CD4-positive, alpha-beta T cell treated with Interleukin-21 for 1 hour (primary cell): ENCODE results near the gene IL22RA2.

ENCODE experiments used
- DNase-seq: peaks from one replicate; pipeline ENCODE4 v3.0.0-alpha.2; 2020

IL22RA2 gene

DNA sequence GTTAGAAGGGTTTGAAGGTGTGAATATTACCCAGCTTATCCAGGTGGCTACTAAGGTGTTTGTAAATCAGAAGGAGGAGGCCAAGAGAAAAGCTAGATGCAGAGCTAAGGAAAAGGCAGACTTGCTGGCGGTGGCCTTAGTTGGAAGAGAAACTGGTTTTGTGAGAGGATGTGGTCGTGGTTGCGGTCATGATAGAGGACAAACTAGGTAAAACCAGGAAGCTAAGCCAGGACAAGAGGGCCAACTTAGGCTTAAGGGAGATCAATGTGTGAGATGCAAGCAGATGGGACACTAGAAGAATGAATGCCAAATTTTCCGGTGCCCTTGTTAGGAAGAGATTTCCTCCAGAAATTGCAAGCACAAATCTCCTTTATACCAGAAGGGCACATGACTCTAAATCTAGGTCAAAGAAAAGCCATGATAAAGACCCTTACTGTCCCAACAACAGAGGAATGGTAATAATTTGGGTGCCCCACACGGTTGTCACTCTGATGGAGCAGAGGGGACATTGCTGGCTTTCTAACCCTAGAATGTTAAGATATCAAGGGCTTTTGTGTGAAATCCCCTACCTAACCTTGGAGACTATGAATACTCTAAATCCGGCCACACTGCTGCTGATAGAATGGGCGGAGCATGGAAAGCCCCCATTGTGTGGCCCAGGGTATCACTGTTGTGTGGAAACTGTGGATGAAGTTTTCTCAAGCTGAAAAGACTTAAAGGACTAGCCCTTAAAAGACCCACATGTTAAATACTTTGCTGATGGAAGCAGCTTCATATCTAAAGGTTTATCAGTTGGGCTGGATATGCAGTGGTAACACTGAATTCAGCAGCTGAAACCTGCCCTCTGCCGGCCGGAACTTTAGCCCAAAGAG lies 7.8 kb downstream of the IL22RA2 start:
- DNase-seq = peak; percentile 43

DNA sequence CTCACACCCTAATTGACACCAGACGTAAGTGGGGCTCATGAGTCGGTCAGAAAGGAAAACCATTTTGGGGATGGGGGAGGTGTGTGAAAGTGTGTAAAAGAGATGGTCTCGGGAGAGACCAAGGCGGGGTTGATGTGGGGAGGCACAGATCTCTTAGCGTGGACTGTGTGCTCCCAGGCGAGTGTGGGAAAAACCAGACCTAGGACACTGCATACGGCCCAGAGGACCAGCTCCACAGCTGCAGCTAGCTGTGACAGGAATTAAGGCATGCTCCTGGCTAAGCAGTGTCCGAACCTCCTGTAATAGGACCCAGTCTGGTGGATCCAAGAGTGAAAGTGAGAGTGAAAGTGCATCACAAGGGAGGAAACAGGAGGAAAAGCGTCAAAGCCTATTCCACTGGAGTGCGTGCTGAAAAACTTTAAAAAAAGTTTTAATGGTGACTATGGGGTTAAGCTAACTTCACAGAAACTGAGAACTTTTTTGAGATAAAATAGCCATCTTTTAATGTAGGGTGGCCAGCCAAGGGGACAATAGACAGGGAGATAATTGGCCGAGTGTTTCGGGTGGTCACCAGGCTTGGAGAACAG lies 9.6 kb downstream of the IL22RA2 start:
- no peak for DNase-seq

DNA sequence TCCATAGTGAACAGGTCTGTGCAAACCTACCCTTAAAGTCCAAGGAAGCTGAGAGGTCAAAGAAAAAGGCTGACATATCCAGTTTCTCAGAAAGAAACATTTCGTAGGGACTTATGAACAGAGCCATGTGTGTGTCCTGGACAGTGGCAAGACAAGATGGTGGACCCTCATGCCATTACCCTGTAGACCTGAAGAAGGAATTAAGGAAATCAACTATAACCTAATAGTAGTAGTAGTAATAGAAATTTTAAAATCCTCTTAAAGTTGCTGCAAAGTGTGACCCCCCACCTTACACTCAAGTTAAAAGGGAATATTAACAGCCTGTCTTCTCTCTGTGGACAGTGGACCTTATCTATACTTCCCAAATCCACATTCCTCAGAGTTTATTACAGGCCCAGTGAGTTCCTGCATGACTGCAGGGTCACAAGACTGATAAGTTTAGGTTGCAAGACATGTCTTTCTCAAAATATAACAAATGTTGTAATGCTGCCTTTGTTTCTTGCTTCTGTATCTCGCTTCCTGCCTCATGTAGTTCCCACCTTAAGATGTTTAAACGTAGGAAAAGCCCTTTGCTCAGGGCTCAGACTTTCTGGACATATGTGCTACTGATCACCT lies 10.6 kb downstream of the IL22RA2 start:
- no peak for DNase-seq

DNA sequence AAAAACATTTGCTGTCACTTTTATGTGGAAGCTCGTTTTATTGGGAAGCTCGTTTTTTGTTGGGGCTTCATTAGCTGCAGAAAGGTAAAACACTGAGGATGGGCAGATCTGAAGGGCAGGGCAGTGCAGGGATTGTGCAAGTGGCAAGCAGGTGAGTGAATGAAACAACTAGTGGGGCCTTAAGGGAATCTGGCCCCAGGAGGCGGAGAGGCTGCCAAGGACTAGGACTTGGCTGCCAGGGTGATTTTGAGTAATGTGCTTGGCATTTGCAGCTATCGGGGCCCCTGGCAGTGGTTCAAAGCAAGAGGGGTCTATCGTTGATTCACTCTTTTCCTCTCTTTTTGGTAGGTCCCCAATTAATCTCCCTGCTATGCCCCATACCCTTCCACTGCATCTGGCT lies 11.5 kb downstream of the IL22RA2 start:
- DNase-seq = no peak

DNA sequence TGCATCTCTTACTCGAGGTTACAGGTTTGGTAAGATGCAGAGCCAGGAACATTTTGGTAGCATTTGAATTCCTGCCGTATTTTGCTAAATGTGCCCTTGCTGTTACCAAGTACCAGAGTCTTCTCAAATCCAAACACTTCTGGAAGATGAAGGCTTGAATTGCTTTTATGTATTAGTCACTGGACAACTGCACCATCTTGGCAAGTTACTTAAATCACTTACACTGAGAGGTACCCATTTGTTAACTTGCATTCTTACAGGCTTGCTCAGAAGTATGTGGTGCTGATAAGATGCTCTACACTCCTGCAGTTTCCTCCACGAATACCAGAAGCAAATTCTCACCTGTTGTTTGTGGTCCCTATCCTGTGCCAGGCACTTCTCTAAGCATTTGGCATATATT lies 12.7 kb downstream of the IL22RA2 start:
- no peak for DNase-seq

DNA sequence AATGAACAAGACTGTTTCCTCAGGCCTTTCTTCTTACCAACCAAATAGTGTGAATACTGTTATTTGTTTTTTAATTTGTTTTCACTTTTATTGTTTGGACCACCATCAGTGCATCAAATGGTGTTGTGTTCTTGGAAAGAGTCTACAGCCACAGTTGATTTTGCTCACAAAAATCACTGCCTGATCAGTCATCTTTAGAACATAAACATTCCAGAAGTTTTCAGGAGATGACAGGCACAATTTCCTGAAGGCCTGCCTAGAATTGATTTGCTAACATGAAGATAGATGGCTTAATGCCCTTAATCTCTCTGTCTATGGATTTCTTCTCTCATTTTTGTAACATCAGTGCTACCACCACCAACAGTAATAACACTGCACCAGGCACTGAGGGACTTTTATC lies 13.5 kb downstream of the IL22RA2 start:
- no peak for DNase-seq

DNA sequence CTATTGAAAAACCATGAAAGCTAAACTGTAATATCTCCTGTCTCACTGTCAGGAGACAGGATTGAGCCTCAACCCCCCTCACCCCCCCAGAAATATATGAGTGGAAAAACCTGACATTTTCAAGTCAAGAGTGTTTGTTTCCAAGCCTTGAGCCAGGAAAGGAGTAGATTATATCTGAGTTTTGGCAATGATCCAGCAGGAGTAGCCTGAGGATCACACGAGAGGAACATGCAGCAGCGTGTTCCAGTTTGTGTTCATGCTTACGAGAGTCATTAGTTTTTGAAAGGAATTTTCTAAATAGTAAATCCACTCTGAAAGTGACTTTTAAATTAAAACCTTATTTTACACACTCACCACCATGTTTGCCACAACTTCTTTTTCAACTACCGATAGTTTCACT lies 15.8 kb downstream of the IL22RA2 start:
- DNase-seq = no peak

DNA sequence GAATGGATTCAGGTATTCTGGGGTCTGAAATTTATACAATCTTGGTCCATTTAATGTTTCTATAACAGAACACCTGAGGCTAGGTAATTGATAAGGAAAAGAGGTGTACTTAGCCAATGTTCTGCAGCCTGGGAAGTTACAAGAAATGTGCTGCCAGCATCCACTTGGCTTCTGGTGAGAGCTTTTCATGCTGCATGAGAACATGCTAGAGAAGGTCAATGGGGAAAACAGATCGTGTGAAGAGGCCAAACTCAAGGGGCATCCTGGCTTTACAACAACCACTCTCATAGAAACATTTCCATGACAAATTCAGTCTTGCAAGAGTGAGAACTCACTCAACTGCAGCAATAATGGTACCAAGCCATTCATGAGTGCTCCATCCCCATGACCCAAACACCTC lies 16.8 kb downstream of the IL22RA2 start:
- no peak for DNase-seq

DNA sequence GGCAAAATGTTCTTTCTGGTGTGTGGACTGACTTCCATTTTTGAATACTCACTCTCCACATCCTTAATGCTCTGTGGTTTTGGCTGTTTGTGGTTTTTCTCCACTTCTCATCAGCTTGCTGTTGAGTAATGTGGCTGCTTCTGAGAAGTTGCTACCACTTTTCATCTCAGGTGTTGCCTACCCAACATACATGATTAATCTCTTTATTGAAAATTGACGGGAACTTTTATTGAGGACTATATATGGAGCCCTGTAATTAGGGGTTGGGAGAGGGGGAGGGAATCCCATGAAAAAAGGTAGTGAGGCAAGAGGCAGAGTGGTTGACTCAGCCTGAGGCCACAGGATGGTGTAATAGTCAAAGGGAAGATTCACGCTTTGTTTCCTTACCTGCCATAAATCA lies 17.6 kb downstream of the IL22RA2 start:
- peak; percentile 67 for DNase-seq

DNA sequence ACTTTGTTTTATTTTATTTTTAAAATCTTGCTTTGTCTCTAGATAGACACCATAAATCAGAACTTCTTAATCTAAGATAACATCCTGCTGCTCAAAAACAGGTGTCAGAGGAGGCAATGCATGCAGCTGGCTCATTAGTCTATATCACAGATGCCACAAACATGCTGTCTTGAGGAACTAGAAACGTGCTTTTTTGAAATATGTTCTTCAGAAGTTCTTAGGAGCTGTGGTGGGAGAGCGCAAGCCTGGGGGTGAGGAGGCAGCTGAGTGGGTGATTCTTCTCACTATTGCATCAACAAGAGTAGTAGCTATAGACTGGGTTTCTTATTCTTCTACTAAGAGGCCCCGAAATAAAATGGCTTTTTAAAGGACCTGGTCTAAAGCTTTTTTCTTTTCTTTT lies 23.4 kb downstream of the IL22RA2 start:
- DNase-seq = no peak

DNA sequence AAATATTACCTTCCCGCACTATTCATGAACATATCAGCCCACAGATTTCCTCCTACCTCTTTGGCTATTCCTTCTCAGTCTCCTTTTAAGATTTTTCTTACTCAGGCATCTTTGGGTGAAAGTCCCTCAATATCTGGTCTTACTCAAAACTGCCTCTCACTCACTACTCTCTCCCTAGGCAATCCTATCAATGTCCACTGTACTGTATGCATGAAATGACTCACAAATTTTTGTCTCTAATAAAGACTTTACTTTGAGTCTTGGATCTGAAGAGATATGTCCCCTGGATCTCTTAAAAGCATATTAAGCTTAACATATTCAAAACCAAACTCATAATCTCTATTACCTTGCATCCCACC lies 24.4 kb downstream of the IL22RA2 start:
- DNase-seq = no peak

DNA sequence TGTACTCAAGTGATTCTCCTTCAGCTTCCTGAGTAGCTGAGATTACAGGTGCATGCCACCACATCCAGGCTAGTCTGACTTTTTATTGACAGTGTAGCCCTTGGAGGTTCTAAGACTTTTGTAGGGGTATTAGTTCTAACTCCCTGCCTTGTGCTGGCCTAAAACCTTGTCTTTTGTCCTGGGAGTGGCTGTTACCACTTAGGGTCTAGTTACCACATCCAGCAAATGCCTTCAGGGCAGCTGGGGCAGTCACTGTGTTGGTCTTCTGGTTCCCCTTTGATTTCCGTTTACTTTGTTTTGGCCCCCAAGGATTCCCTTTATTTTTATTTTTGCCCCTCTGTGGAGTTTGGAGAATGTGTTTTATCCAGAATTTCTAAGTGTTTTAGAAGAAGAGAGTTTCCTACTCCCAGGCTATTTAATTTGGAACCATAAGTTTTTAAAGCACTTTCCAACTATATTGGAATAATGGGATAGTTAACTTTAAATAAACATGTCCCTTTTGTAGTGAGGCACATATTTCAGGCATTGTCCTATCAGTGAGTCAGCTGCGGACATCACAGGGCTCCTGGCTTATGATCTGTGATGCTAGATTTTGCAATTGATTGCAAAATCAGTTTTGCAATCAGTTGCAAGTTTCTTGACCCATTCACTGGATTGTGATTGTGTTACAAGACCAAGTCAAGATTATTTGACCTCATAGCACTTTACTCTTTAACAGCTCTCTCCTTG lies 25.0 kb downstream of the IL22RA2 start:
- peak; percentile 7 for DNase-seq

DNA sequence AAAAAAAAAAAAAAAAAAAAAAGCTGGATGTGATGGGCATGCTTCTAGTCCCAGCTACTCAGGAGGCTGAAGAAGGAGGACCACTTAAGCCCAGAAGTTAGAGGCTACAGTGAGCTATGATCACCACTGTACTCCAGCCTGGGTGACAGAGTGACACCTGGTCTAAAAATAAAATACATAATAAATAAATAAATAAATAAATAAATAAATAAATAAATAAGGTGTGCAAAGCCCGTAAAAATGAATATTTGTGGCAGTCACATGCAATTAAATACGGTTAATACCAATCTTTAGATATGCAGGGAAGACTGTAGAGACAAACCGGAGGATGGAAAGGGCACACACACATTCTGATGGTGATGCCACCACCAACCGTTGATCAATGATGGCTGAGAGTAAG lies 26.2 kb downstream of the IL22RA2 start:
- no peak for DNase-seq

DNA sequence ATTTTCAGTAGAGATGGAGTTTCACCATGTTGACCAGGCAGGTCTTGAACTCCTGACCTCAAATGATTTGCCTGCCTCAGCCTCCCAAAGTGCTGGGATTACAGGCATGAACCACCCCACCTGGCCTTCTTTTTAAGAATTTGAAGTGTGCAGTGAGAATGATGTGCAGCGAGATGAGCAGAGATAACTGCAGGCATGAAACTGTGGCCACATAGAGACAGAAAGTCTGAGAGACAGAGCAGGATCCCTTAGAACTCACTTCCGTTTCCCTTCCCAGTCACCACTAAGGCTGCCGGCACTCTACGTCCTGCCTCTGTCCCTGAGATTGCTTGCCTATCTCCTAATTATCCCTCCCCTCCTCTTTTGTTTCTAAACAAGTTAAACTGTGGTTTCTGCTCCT lies 27.2 kb downstream of the IL22RA2 start:
- no peak for DNase-seq

DNA sequence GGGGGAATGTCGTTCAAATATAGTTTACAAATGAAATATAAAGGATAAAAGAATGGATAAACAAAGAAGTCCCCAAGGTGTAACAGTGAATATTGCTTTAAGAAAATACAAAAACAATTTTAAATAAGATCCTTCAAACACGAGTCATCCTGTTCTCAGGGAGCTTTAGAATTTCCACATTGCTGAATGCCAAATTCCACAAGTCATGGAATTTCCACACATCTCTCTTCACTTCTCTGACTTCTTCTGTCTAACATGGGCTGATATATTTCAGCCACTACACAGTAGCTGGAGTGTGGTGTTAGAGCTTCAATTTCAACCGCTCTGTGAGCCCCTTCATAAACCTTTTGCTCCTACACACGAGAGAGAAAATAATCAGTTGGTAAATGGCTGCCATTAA lies 28.0 kb downstream of the IL22RA2 start:
- no peak for DNase-seq

DNA sequence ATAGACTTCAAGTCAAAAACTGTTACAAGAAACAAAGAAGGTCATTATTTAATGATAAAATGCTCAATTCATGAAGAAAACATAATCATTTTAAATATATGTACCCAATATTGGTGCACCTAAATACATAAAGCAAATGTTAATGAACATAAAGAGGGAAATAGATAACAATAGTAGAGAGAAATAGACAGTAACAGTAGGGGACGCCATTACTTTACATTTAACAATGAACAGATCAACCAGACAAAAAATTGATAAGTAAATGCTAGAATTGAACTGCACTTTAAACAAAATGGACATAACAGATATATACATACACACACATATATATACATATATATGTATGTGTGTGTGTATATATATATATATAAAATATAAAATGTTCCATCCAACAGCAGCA lies 37.4 kb downstream of the IL22RA2 start:
- DNase-seq = peak; percentile 23

DNA sequence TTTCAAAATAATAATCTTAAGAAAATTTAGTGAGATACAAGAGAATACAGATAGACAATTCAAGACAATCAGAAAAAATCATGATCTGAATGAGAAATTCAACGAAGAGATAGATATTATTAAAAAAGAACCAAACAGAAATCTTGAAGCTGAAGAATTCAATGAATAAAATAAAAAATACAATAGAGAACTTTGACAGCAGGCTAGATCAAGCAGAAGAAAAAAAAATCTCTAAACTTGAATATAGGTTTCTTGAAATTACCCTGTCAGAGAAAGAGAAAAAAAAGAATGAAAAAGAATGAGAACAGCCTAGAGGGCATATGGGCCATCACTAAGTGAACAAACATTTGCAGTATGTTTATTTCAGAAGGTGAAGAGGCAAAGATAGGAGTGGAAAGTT lies 39.0 kb downstream of the IL22RA2 start:
- DNase-seq = no peak

DNA sequence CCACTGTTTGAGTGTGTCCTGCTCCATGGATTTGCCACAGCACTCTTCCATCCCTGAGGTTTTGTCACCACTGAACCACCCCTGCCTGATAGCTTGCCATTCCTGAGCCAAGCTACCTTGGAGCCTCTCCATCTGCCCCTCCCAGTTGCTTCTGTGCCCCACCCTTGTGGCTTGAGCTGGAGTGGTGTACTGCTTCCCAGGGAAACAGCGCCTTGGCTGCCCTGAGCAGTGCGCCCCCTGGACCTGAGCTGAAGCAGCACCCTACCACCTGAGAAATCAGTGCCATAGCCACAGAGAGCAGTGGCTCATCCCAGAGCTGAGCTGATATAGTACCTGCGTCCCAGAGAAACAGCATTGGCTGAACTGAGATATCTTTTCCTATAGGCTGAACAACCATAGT lies 40.3 kb downstream of the IL22RA2 start:
- DNase-seq = no peak

DNA sequence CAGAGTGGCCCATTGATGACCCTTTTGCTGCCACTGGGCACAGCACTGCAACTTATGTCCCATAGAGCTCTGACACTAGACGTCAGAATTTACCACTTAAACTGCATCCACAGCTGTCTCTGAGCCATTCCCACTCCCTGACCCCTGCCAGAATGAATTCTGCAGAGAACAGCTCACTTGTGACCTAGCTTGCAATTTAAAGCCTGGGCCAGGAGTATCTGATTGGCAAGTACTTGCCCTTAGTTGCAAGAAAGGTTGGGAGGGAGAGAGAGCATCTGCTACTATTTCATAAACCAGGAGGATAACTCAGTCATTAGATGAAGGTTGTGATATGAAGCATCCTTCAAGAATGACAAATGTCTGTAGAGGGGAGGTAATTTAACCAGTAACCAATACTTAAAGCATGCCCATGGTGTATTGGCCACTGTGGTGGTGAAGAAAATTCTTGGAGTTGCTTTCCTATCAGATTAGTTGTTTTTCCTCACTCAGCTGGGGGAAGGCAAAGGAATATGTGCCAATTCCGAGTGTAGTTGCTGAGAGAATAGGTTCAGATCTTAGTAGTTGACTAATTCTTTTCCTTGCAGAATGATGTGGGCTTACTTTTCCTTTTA lies 46.5 kb downstream of the IL22RA2 start:
- no peak for DNase-seq

DNA sequence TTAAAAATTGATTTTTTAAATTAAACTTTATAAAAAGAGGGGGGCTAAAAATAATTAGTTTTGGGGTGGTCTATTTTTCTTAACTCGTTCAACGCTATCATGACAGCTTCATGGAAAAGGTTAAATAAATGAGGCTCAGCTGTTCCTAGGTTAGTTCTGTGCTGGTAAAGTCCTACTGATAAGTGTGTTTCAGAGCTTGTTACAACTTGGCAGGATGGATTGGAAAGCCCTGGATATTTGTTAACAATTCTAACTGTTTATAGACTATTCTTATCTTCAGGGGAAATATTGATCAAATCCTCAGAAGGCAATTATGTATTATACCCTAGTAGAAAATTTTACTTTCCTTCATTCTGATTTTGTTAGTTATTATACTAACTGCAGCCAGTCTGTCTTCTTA lies 50.4 kb downstream of the IL22RA2 start:
- DNase-seq = no peak

DNA sequence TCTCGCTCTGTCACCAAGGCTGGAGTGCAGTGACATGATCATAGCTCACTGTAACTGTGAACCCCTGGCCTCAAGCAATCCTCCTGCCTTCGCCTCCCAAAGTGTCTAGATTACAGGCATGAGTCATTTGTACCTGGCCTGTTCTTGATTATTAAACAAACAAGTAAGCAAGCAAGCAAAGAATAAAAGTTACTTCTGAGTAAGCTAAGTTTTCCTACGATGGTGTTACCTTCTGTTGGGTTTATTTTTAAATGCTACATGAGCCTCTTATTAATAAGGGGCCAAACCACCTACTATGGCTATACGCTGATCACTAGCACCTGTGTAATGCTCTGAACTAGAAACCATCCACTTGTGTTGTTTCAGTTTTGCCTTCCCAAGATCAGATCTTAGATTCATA lies 50.8 kb downstream of the IL22RA2 start:
- DNase-seq = no peak

DNA sequence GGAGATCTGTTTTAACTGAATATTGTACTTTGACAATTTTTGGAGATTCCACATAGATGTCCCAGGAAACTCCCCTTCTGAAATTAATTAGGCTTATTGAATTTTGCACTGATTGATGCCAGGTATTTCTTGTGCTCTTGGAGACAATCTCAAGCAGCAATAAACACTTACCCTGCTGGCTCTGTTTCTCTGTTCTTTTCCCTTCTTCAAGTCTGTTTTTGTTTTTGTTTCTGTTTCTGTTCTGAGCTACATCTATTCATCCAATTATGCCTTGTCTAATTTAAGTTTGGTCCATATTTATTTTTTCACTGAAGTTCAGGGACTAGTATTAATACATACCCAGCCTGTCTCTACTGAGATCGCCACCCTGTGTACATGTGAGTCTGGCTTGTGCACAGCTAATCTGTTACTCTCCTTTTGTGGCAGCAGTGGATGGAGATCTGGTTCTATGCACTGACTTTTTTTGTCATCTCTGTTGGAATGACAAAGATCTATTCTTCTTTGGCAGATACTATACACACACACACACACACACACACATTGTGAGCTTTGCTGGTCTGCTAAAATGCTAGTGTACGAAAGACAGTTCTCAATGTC lies 51.9 kb downstream of the IL22RA2 start:
- DNase-seq = no peak

DNA sequence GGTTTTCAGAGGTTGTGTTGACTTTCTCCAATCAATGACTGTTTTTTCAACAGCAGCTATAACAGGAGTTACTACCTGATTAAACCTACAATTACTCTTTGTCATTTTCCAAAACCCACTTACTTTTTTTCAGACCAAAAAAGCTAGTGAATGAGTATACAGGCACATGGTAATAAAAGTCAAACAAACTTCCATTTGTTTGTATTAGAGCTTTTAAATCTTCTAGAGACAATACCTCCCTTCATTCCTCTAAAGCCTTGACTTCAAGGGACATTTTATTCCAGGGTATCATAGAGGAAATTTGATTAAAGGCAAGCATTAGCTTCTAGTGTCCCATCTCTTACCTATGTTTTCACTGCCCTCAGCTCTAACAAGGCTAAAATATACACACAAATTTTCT lies 52.7 kb downstream of the IL22RA2 start:
- DNase-seq = no peak
